HCT116 (cell line): ENCODE measurements around the gene PWWP2B. TPM values are rescaled to one million over a fixed set of nuclear protein-coding genes. Genes with fewer than 3 reads are reported as not detected.

Source experiments
- ATAC-seq: fragments of 200-7000 bp; cut with Tn5 transposase; 2 replicates; pipeline ENCODE4 v1.9.1; 2020; ENCODE audit warnings: mild to moderate bottlenecking, moderate library complexity
- BruUV-seq: library from RNA; stranded (reverse); fragments of 400-500 nt; replicated peaks from 2 replicates; lab custom pipeline; 2021; lab: Mats Ljungman, UMichigan
- CTCF ChIA-PET: fragments of 300-600 bp; sonication (Branson Sonifier 250); formaldehyde crosslinking; loops from one replicate; lab custom pipeline; 2021; ENCODE audit warnings: antibody characterized with exemption; lab: Charles Lee
- POLR2A ChIA-PET: fragments of 300-600, 350-600 bp; sonication (Branson Sonifier 250); formaldehyde crosslinking; loops from one replicate; lab custom pipeline; 2021; ENCODE audit warnings: antibody characterized with exemption; lab: Charles Lee
- RAD21 ChIA-PET, 2 experiments: fragments of 300-600 bp; sonication (Branson Sonifier 250); formaldehyde crosslinking; loops; one replicate each; lab custom pipeline; 2023; ENCODE audit warnings: low total read pairs in 2 of 2; ENCODE audit not compliant: uncharacterized antibody in 2 of 2, unreplicated experiment in 2 of 2, low non-redundant PET in 1 of 2; lab: Charles Lee
- DNase-seq: peaks from one replicate; pipeline ENCODE4 v3.0.0-alpha.2; 2010; ENCODE audit warnings: low read depth, low spot score
- H2AFZ ChIP-seq: fragments of 200-600 bp; shearing (Covaris generic), sonication (generic); 2 replicates; pipeline ENCODE4 v1.6.1; 2017; ENCODE audit warnings: low read depth, mixed run types, mixed read lengths, antibody characterized with exemption, low read length; ENCODE audit not compliant: poor library complexity, severe bottlenecking
- H3K27ac ChIP-seq: 2 replicates; pipeline ENCODE4 v1.5.1; 2012; ENCODE audit warnings: low read depth, low read length
- H3K27me3 ChIP-seq: fragments of 200-600 bp; sonication (generic); 2 replicates; pipeline ENCODE4 v1.6.1; 2016; ENCODE audit warnings: mixed run types, low read length, mixed read lengths; ENCODE audit not compliant: insufficient read depth
- H3K36me3 ChIP-seq, 2 experiments: fragments of 200-500 bp in 1 of 2; fragments of 200-600 bp in 1 of 2; sonication (Bioruptor generic) in 1 of 2; sonication (generic) in 1 of 2; 2 replicates each; pipeline versions ENCODE4 v1.5.1 to v1.6.1; 2014 to 2016; ENCODE audit warnings: low read length in 2 of 2, inconsistent platforms in 1 of 2, mixed read lengths in 1 of 2, mixed run types in 1 of 2; ENCODE audit not compliant: insufficient read depth in 2 of 2, control insufficient read depth in 1 of 2
- H3K4me1 ChIP-seq, 2 experiments: fragments of 200-600 bp in 1 of 2; sonication (generic) in 1 of 2; 2 replicates each; pipeline versions ENCODE4 v1.5.1 to v1.6.1; 2012 to 2017; ENCODE audit warnings: low read length in 2 of 2, inconsistent platforms in 1 of 2, mild to moderate bottlenecking in 1 of 2, mixed read lengths in 1 of 2, mixed run types in 1 of 2, moderate library complexity in 1 of 2; ENCODE audit not compliant: insufficient read depth in 2 of 2, control insufficient read depth in 1 of 2
- H3K4me2 ChIP-seq: fragments of 200-600 bp; sonication (generic); 2 replicates; pipeline ENCODE4 v1.6.1; 2017; ENCODE audit warnings: mixed run types, low read length, mixed read lengths
- H3K4me3 ChIP-seq, 2 experiments: fragments of 200-600 bp in 1 of 2; sonication (generic) in 1 of 2; replicated peaks in 1 of 2; 2 replicates each; pipeline ENCODE4 v1.5.1; 2011 to 2016; ENCODE audit warnings: low read length in 2 of 2, control low read depth in 1 of 2, low read depth in 1 of 2, mild to moderate bottlenecking in 1 of 2, mixed read lengths in 1 of 2, mixed run types in 1 of 2
- H3K79me2 ChIP-seq: fragments of 200-600 bp; sonication (generic); 2 replicates; pipeline ENCODE4 v1.6.1; 2017; ENCODE audit warnings: mild to moderate bottlenecking, mixed run types, low read length, moderate library complexity, mixed read lengths; ENCODE audit not compliant: insufficient read depth
- H3K9ac ChIP-seq: fragments of 200-600 bp; sonication (generic); 2 replicates; pipeline ENCODE4 v1.6.1; 2016; ENCODE audit warnings: low read length, mixed read lengths
- H3K9me2 ChIP-seq: fragments of 200-600 bp; sonication (generic), shearing (Covaris generic); 2 replicates; pipeline ENCODE4 v1.6.1; 2017; ENCODE audit warnings: mixed run types, mild to moderate bottlenecking, moderate library complexity; ENCODE audit not compliant: insufficient read depth
- H3K9me3 ChIP-seq, 2 experiments: fragments of 200-500 bp in 1 of 2; fragments of 200-600 bp in 1 of 2; sonication (Bioruptor generic) in 1 of 2; sonication (generic) in 1 of 2; 2 replicates each; pipeline ENCODE4 v1.6.1; 2014 to 2017; ENCODE audit warnings: low read length in 2 of 2, mixed read lengths in 2 of 2, inconsistent platforms in 1 of 2, low read depth in 1 of 2, mild to moderate bottlenecking in 1 of 2, mixed run types in 1 of 2, moderate library complexity in 1 of 2; ENCODE audit not compliant: control insufficient read depth in 1 of 2, insufficient read depth in 1 of 2
- H4K20me1 ChIP-seq: fragments of 200-600 bp; sonication (generic), shearing (Covaris generic); 2 replicates; pipeline ENCODE4 v1.6.1; 2017; ENCODE audit warnings: mixed run types, mild to moderate bottlenecking, moderate library complexity; ENCODE audit not compliant: insufficient read depth
- CTCF ChIP-seq, 3 experiments: fragments of 200-600 bp in 1 of 3; sonication (generic) in 1 of 3; IDR thresholded peaks in 2 of 3; conservative IDR thresholded peaks in 1 of 3; 2 replicates each; pipeline ENCODE4 v1.5.1; 2012 to 2017; ENCODE audit warnings: low read depth in 2 of 3, low read length in 2 of 3, antibody characterized with exemption in 1 of 3, borderline replicate concordance in 1 of 3, control low read depth in 1 of 3, mild to moderate bottlenecking in 1 of 3, mixed read lengths in 1 of 3, mixed run types in 1 of 3, moderate library complexity in 1 of 3; ENCODE audit not compliant: insufficient read depth in 1 of 3
- RAD21 ChIP-seq: IDR thresholded peaks from 2 replicates; pipeline ENCODE4 v1.6.1; 2012; ENCODE audit warnings: low read depth, mild to moderate bottlenecking
- YY1 ChIP-seq: IDR thresholded peaks from 2 replicates; pipeline ENCODE4 v1.6.1; 2011; ENCODE audit warnings: low read length, low read depth, moderate library complexity, mild to moderate bottlenecking; ENCODE audit not compliant: insufficient replicate concordance; ENCODE audit errors: extremely low read depth
- ZBTB33 ChIP-seq: IDR thresholded peaks from 2 replicates; pipeline ENCODE4 v1.6.1; 2011; ENCODE audit warnings: mild to moderate bottlenecking, low read length, moderate library complexity; ENCODE audit not compliant: insufficient replicate concordance; ENCODE audit errors: extremely low read depth
- intact Hi-C: fragments of 100-400 bp; cut with micrococcal nuclease; formaldehyde crosslinking; loops from 2 replicates; pipeline ENCODE4 v1.10.0; 2022
- total RNA-seq: library from RNA; stranded (reverse); gene quantifications from one replicate; pipeline ENCODE4 v1.2.1, GENCODE V29; 2021; ENCODE audit not compliant: unreplicated experiment

Gene PWWP2B
- total RNA-seq, 1 experiment from 2014 or later: 13.9 TPM

GRCh38 chr10:132457328-132458070 lies 60.5 kb downstream of the PWWP2B start:
- DNase-seq: no peak

More at GRCh38 chr10:132457328-132458070, 60.5 kb downstream of the PWWP2B start:
- H3K9me3 ChIP-seq: no peaks in the 10 kb centered on the region
- intact Hi-C loops: loop anchor here (1.0 to 5.0 kb wide), 3 partner anchors 80 to 180 kb away; partner anchors contain the start of gene INPP5A
- no peak overlapping the region for H3K9ac ChIP-seq
- BruUV-seq: no TSS peak
- H3K27me3 ChIP-seq: no peaks in the 10 kb centered on the region
- no peak for TF ChIP-seq YY1
- TF ChIP-seq RAD21: peak; percentile 24; the same call in 1 of the 2 replicates
- TF ChIP-seq CTCF (IDR thresholded peaks at IDR 0.05 in 2 of 3, conservative IDR thresholded peaks at IDR 0.05 in 1 of 3; ENCODE audit: borderline replicate concordance in 1 of 3, insufficient read depth in 1 of 3, low read depth in 2 of 3, low read length in 2 of 3): peak; percentile 37 to 57 (median 42); a peak in 5 of 6 replicates
- no peak for TF ChIP-seq ZBTB33
- TF ChIP-seq, all 23 proteins: peak for 2
- CTCF ChIA-PET: no interaction called here
- POLR2A ChIA-PET: no interaction called here
- Histone ChIP-seq H3K9me2 (no peaks in the 10 kb centered on the region), H2AFZ (no peak overlapping the region), H3K27ac (no peak overlapping the region), H3K36me3 (no peaks in the 10 kb centered on the region), H3K79me2 (no peaks in the 10 kb centered on the region), H3K4me2 (no peak overlapping the region; the same call in 1 of the 2 replicates), H4K20me1 (no peaks in the 10 kb centered on the region), H3K4me1 (peaks cover 5 to 14% of the 10 kb centered on the region in 2 experiments; a peak in 3 of 4 replicates), H3K4me3 (no peak overlapping the region)
- RAD21 ChIA-PET: no interaction called here
- ATAC-seq: peak; percentile 67
